Smooth muscle cell of the brain vasculature (primary cell): ENCODE results near the gene ABHD18.
"Not testable (repeated sequence)": the region's sequence is repeated elsewhere in the genome, so short reads cannot be mapped to it uniquely, and the experiment has no call there.

Experiments used
- DNase-seq: peaks from one replicate; pipeline ENCODE4 v3.0.0-alpha.2; 2012; ENCODE audit warnings: low read depth, low spot score

Gene ABHD18

DNA sequence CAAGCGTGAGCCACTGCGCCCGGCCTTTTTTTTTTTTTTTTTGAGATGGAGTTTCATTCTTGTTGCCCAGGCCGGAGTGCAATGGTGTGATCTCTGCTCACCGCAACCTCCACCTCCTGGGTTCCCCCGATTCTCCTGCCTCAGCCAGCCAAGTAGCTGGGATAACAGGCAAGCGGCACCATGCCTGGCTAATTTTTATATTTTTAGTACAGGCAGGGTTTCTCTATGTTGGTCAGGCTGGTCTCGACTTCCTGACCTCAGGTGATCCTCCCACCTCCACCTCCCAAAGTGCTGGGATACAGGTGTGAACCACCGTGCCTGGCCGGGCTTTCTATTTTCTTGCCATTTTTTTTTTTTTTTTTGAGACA lies 101.2 kb downstream of the ABHD18 start:
- DNase-seq = not testable (repeated sequence)

DNA sequence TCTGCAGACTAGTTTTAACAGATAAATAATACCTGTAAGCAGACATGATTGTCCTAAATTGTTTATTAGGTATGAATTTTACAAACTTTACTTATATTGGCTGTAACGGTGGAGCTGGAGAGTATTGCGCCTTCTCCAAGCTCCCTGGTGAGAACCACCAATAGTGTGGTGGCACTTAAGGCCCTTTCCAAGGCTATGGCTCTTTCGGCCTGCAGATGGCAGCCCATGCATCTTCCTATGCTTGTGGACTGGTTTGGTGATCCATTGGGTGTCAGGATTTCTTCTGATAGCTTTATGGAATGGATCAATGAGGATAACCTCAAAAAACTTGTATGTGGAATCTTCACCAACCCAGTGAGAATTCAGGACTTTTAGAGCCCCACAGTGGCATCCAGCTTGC lies 103.7 kb downstream of the ABHD18 start:
- DNase-seq = no peak

DNA sequence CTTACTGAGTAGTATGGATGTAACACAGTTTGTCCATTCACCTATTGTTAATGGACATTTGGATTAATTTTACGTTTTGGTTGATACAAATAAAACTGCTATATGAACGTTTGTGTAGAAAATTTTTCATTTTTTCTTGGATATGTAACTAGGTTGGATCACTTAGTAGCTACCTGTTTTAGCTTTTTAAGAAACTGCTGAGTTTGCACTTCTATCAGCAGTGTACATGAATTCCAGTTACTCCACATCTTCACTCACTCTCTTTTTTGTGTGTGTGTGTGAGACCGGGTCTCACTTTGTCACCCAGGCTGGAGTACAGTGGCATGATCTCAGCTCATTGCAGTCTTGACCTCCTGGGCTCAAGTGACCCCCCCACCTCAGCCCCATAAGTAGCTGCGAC lies 111.3 kb downstream of the ABHD18 start:
- DNase-seq = no peak
